Measurements from ENCODE around the gene SMARCC2. TPM values are rescaled to one million over a fixed set of nuclear protein-coding genes. Genes with fewer than 3 reads are reported as not detected.

Gene SMARCC2
- total RNA-seq, 6 donors from 2014 or later, result 71.4 to 258 (median 93.9) TPM

DNA sequence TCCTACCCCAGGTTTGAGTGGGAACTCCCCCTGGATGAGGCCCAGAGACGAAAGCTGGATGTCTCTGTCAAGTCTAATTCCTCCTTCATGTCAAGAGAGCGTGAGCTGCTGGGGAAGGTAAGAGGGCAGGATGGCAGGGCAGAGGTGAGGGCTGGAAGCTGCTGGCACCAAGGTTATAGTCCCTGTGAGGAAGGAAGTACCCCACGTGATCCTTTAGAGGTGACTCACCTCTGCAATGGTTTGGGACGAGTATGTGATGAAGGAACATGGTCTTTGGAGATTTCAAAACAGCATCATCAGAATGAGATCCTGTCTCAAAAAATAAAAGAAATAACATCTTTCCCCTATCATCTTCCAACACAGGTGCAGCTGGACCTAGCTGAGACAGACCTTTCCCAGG is 46.1 kb downstream of the SMARCC2 start:
- 67 to 72% methylated on average over 4 of the region's 4 CpGs for WGBS, 2 donors
- ATAC-seq (ENCODE audit: low FRiP score in 2 of 2) (no peak), DNase-seq (no peak)
- Histone ChIP-seq H3K27me3 (no peaks in the 10 kb centered on the region), H3K36me3 (peaks cover 11 to 70% (median 50%) of the 10 kb centered on the region in 4 donors), H3K9me3 (no peaks in the 10 kb centered on the region), H3K4me1 (peaks cover 12 to 24% (median 17%) of the 10 kb centered on the region in 4 donors), H3K4me3 (no peak overlapping the region), H3K27ac (peak overlapping the region; percentile 63 to 81 (median 69))
- TF ChIP-seq EP300 (IDR thresholded peaks at IDR 0.05), result no peak
- no peak for TF ChIP-seq POLR2A (IDR thresholded peaks at IDR 0.05)
- no peak for TF ChIP-seq POLR2AphosphoS5 (IDR thresholded peaks at IDR 0.05)
- TF ChIP-seq, protein P1, sequence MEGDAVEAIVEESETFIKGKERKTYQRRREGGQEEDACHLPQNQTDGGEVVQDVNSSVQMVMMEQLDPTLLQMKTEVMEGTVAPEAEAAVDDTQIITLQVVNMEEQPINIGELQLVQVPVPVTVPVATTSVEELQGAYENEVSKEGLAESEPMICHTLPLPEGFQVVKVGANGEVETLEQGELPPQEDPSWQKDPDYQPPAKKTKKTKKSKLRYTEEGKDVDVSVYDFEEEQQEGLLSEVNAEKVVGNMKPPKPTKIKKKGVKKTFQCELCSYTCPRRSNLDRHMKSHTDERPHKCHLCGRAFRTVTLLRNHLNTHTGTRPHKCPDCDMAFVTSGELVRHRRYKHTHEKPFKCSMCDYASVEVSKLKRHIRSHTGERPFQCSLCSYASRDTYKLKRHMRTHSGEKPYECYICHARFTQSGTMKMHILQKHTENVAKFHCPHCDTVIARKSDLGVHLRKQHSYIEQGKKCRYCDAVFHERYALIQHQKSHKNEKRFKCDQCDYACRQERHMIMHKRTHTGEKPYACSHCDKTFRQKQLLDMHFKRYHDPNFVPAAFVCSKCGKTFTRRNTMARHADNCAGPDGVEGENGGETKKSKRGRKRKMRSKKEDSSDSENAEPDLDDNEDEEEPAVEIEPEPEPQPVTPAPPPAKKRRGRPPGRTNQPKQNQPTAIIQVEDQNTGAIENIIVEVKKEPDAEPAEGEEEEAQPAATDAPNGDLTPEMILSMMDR (IDR thresholded peaks at IDR 0.05), result no peak

DNA sequence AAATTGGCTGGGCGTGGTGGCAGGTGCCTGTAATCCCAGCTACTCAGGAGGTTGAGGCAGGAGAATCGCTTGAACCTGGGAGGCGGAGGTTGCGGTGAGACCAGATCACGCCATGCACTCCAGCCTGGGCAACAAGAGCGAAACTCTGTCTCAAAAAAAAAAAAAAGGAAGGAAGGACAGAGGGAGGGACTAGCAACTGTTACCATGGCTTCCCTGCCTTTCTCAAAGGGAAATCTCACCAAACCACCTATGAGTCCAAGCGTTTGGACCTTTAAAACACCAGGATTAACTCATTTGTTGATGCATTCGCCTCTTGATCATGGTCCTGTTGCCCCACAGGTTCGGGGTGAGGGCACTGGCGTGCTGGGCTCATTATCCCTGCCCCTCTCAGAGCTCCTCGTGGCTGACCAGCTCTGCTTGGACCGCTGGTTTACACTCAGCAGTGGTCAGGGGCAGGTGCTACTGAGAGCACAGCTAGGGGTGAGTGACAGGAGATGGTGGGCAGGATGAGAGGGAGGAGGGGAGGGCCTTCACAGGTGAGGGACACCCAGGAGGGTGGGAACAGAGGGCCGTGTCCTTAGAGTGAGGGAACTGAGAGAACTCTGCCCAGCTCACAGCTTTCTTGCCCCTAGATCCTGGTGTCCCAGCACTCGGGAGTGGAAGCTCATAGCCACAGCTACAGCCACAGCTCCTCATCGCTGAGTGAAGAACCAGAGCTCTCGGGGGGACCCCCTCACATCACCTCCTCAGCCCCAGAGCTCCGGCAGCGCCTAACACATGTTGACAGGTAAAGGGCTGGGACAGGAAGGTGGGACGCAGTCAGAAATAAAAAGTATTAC is 47.1 kb downstream of the SMARCC2 start:
- no peak for TF ChIP-seq EP300 (IDR thresholded peaks at IDR 0.05)
- 78 to 88% methylated on average over 17 to 19 of the region's 19 CpGs for WGBS, 2 donors
- Histone ChIP-seq H3K27me3 (no peaks in the 10 kb centered on the region), H3K4me1 (peaks cover 10 to 24% (median 16%) of the 10 kb centered on the region in 4 donors), H3K9me3 (no peaks in the 10 kb centered on the region), H3K27ac (peak overlapping the region in 3 of 4 donors; percentile 65 to 81 (median 73)), H3K4me3 (no peak overlapping the region), H3K36me3 (peaks cover 17 to 81% (median 61%) of the 10 kb centered on the region in 4 donors)
- no peak for DNase-seq
- ATAC-seq (ENCODE audit: low FRiP score in 2 of 2), result no peak

- no peak overlapping the region for H3K4me3 ChIP-seq
- no peaks in the 10 kb centered on the region for H3K27me3 ChIP-seq
- no peak for TF ChIP-seq EP300 (IDR thresholded peaks at IDR 0.05)
- TF ChIP-seq, protein P1 (IDR thresholded peaks at IDR 0.05), result no peak
- TF ChIP-seq POLR2A (IDR thresholded peaks at IDR 0.05), result no peak
- TF ChIP-seq POLR2AphosphoS5 (IDR thresholded peaks at IDR 0.05), result no peak
- peaks cover 0 to 6% (median 2%) of the 10 kb centered on the region in 4 donors for H3K4me1 ChIP-seq
- DNase-seq, result no peak
- WGBS, 2 donors, result 92 to 93% methylated on average over 12 to 14 of the region's 14 CpGs
- no peak overlapping the region for H3K27ac ChIP-seq
- ATAC-seq (ENCODE audit: low FRiP score in 2 of 2), result no peak
- no peaks in the 10 kb centered on the region for H3K9me3 ChIP-seq
- H3K36me3 ChIP-seq, result peaks cover 29 to 93% (median 76%) of the 10 kb centered on the region in 4 donors
Observed at GRCh38 chr12:56137853-56138571, 51.3 kb downstream of the SMARCC2 start.

DNA sequence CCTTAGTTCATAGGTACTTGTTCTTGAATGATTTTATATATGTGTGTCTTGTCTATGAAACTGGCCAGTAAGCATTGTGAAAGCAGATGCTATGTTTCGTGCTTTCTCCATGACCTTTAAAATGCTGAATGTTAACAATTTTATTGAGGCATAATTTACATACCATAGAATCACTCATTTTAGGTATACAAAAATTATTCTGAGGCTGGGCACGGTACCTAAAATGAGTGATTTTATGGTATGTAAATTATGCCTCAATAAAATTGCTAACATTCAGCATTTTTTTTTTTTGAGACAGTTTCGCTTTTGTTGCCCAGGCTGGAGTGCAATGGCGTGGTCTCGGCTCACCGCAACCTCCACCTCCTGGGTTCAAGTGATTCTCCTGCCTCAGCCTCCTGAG is 54.4 kb downstream of the SMARCC2 start:
- H3K36me3 ChIP-seq, result peaks cover 34 to 91% (median 79%) of the 10 kb centered on the region in 4 donors
- H3K9me3 ChIP-seq, result no peaks in the 10 kb centered on the region
- H3K4me3 ChIP-seq, result no peak overlapping the region
- no peak for DNase-seq
- no peak for TF ChIP-seq POLR2A (IDR thresholded peaks at IDR 0.05)
- no peak for TF ChIP-seq EP300 (IDR thresholded peaks at IDR 0.05)
- TF ChIP-seq, protein P1 (IDR thresholded peaks at IDR 0.05), result no peak
- TF ChIP-seq POLR2AphosphoS5 (IDR thresholded peaks at IDR 0.05), result no peak
- ATAC-seq (ENCODE audit: low FRiP score in 2 of 2), result no peak
- H3K27me3 ChIP-seq, result no peaks in the 10 kb centered on the region
- no peak overlapping the region for H3K27ac ChIP-seq
- 96 to 97% methylated on average over 6 of the region's 6 CpGs for WGBS, 2 donors
- H3K4me1 ChIP-seq, result peaks cover 2 to 7% (median 6%) of the 10 kb centered on the region in 4 donors

DNA sequence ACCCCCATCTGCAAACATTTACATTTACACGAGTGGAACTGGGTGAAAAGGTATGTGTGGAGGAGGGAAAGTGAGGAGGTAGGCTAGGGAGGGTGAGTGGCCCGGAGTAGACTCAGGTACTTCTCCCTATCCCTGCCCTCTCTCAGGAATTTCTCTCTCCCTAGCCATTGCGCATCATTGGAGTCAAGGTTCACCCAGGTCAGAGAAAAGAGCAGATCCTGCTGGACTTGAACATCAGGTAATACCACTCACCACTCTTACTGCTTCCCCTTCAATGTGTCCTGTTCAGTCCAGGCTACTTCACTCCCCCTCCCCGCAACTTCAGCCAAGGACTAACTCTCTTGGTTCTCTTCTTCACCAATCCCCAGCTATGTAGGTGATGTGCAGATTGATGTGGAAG is 58.4 kb downstream of the SMARCC2 start:
- TF ChIP-seq POLR2A (IDR thresholded peaks at IDR 0.05) (no peak), EP300 (IDR thresholded peaks at IDR 0.05) (no peak), POLR2AphosphoS5 (IDR thresholded peaks at IDR 0.05) (no peak)
- TF ChIP-seq, protein P1 (IDR thresholded peaks at IDR 0.05), result no peak
- no peak for ATAC-seq (ENCODE audit: low FRiP score in 2 of 2)
- Histone ChIP-seq H3K4me3 (no peak overlapping the region), H3K9me3 (no peaks in the 10 kb centered on the region), H3K36me3 (peaks cover 18 to 55% (median 46%) of the 10 kb centered on the region in 4 donors), H3K27ac (peak overlapping the region in 1 of 4 donors; percentile 95), H3K4me1 (peaks cover 22 to 41% (median 29%) of the 10 kb centered on the region in 4 donors), H3K27me3 (no peaks in the 10 kb centered on the region)
- DNase-seq, result no peak
- 79 to 95% methylated on average over 4 of the region's 4 CpGs for WGBS, 2 donors
